GM12891 (cell line): ENCODE measurements around the gene TAOK2.
"Not testable (repeated sequence)": the region's sequence is repeated elsewhere in the genome, so short reads cannot be mapped to it uniquely, and the experiment has no call there.

Source experiments
- PAX5 ChIP-seq: IDR thresholded peaks from 2 replicates; pipeline ENCODE4 v1.6.1; 2011; ENCODE audit warnings: low read length, moderate library complexity, mild to moderate bottlenecking; ENCODE audit not compliant: insufficient read depth, severe bottlenecking
- POLR2A ChIP-seq: IDR thresholded peaks from 2 replicates; pipeline ENCODE4 v1.6.1; 2011; ENCODE audit warnings: low read depth, low read length, control low read depth
- POLR2AphosphoS5 ChIP-seq: IDR thresholded peaks from 2 replicates; pipeline ENCODE4 v1.6.1; 2011; ENCODE audit warnings: low read depth, low read length, control low read depth
- POU2F2 ChIP-seq: IDR thresholded peaks from 2 replicates; pipeline ENCODE4 v1.6.1; 2011; ENCODE audit warnings: low read depth, mild to moderate bottlenecking, control low read depth, low read length, moderate library complexity
- SPI1 ChIP-seq: IDR thresholded peaks from 2 replicates; pipeline ENCODE4 v1.6.1; 2011; ENCODE audit warnings: low read depth, low read length, control low read depth
- TAF1 ChIP-seq: IDR thresholded peaks from 2 replicates; pipeline ENCODE4 v1.6.1; 2011; ENCODE audit warnings: low read depth, low read length, control low read depth

GRCh38 chr16:30012598-30012997 is 38.9 kb downstream of the TAOK2 start:
- not testable (repeated sequence) for TF ChIP-seq POLR2A, TAF1, PAX5, POLR2AphosphoS5, SPI1, POU2F2
